Neutrophil (primary cell): Measurements from ENCODE around the gene GRIK3.

Source experiments
- H3K27ac ChIP-seq: fragments of 200-600 bp; sonication (generic); 2 replicates; pipeline ENCODE4 v1.5.1; 2016; ENCODE audit warnings: mild to moderate bottlenecking, moderate library complexity
- H3K27me3 ChIP-seq: fragments of 200-600 bp; sonication (generic); 2 replicates; pipeline ENCODE4 v1.6.0; 2016; ENCODE audit warnings: mild to moderate bottlenecking
- H3K36me3 ChIP-seq: fragments of 200-600 bp; sonication (generic); 2 replicates; pipeline ENCODE4 v1.5.1; 2017
- H3K4me1 ChIP-seq, 2 experiments: fragments of 200-600 bp in 1 of 2; sonication (generic) in 1 of 2; 1 replicate in 1 of 2; 2 replicates in 1 of 2; pipeline versions ENCODE4 v1.5.1 to v1.6.1; 2013 to 2016; ENCODE audit warnings: low read depth in 1 of 2, low read length in 1 of 2, mild to moderate bottlenecking in 1 of 2, moderate library complexity in 1 of 2; ENCODE audit not compliant: control insufficient read depth in 1 of 2, insufficient read depth in 1 of 2
- H3K4me3 ChIP-seq, 2 experiments: fragments of 200-600 bp in 1 of 2; sonication (generic) in 1 of 2; 1 replicate in 1 of 2; 2 replicates in 1 of 2; pipeline ENCODE4 v1.5.1; 2013 to 2016; ENCODE audit warnings: low read depth in 1 of 2, low read length in 1 of 2, mild to moderate bottlenecking in 1 of 2, moderate library complexity in 1 of 2
- H3K9me3 ChIP-seq: fragments of 200-600 bp; sonication (generic); 2 replicates; pipeline ENCODE4 v1.5.1; 2016
- TF ChIP-seq, protein P1 (sequence below): fragments of 200-600 bp; sonication (generic); IDR thresholded peaks from 2 replicates; pipeline ENCODE4 v1.5.1; 2016; ENCODE audit warnings: antibody characterized with exemption

The GRIK3 gene

DNA sequence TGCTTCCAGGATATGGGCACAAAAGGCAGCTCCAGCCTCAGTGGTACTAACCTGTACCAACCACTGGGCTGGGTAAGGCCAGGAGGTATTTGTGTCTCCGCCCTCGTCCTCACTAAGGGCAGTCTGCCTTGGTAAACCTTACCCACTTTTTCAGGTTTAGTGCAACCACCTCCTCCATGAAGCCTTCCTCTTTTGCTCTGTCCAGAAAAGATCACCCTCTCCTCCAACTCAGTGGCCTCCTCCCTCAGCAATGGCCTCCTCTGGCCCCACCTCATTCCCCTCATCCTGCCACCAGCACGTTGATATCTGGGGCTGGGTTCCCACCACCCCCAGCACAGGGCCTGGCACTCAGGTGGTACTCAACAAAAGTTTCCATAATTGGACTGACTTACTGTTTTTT, 161.5 kb downstream of the GRIK3 start:
- H3K27ac ChIP-seq: no peak overlapping the region
- H3K4me1 ChIP-seq: no peaks in the 10 kb centered on the region
- H3K4me3 ChIP-seq: no peak overlapping the region
- TF ChIP-seq, protein P1, sequence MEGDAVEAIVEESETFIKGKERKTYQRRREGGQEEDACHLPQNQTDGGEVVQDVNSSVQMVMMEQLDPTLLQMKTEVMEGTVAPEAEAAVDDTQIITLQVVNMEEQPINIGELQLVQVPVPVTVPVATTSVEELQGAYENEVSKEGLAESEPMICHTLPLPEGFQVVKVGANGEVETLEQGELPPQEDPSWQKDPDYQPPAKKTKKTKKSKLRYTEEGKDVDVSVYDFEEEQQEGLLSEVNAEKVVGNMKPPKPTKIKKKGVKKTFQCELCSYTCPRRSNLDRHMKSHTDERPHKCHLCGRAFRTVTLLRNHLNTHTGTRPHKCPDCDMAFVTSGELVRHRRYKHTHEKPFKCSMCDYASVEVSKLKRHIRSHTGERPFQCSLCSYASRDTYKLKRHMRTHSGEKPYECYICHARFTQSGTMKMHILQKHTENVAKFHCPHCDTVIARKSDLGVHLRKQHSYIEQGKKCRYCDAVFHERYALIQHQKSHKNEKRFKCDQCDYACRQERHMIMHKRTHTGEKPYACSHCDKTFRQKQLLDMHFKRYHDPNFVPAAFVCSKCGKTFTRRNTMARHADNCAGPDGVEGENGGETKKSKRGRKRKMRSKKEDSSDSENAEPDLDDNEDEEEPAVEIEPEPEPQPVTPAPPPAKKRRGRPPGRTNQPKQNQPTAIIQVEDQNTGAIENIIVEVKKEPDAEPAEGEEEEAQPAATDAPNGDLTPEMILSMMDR: no peak
- peaks cover 13% of the 10 kb centered on the region for H3K27me3 ChIP-seq
- H3K9me3 ChIP-seq: no peaks in the 10 kb centered on the region
- H3K36me3 ChIP-seq: no peaks in the 10 kb centered on the region

DNA sequence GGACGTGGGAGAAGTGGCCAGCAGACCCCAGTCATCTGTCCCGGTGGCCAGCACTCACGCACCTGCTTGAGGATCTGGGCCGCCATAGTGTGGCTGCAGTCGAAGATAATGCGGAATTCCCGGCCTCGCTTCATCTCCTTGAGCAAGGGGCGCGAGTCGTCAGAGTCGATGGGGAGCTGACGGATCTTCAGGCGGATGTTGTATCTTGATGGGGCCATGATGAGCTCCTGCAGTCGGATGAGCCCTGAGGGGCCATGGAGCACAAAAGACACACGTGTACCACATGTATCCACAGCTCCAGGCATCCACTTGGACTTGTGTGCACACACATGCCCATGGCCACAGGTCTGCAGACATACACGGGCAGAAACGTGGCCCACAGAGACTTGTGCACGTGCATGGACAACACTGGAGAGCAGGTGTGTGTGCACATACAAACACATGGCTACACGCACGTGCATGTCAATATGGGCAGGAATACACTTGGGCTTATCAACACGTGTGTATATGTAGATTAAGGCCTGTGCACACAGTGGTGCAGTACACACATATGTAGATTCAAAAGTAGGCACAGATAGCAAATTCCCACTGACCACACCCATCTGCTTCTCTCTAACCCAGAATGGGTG, 162.1 kb downstream of the GRIK3 start:
- no peaks in the 10 kb centered on the region for H3K4me1 ChIP-seq
- H3K27ac ChIP-seq: no peak overlapping the region
- H3K36me3 ChIP-seq: no peaks in the 10 kb centered on the region
- H3K27me3 ChIP-seq: peaks cover 6% of the 10 kb centered on the region
- TF ChIP-seq, protein P1: no peak
- no peaks in the 10 kb centered on the region for H3K9me3 ChIP-seq
- no peak overlapping the region for H3K4me3 ChIP-seq

DNA sequence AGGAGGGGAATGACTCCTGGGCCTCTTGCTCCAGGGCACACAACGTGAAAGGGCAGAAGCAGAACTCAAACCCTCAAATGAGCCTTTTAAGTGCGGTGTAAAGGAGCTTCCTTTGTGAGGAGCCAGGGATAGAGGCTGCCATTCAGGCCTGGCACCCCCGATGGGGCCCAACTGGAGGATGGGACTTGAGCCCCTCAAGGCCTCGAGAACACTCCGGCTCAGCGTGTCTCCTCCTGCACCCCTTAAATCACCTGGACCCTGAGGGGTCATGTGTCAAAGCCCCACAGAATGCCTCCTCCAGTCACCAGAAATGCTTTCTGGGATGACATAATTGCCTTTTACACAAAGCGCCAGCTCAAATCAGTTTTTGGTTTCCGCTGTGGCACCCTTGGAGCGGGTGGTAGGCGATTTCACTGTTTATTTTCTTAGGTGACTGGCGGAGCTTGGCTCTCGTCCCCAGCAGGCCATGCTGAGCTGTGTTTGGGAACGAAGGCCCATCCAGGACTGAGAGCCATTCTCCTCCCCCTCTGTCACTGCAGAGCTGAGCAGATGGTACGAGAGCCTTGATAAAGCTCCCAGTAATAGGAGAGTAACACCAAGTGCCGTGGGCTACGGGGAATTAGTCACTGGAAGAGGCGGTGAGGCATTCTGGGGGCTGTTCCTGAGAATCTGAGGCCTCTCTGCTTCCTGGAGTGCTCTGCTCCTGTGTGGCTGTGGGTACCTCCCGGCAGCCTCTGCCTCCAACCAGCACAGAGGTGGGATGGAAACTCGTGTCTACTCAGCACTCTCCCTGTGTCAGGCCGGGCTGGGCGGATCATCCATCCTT, 163.0 kb downstream of the GRIK3 start:
- no peak overlapping the region for H3K27ac ChIP-seq
- TF ChIP-seq, protein P1: no peak
- no peaks in the 10 kb centered on the region for H3K9me3 ChIP-seq

DNA sequence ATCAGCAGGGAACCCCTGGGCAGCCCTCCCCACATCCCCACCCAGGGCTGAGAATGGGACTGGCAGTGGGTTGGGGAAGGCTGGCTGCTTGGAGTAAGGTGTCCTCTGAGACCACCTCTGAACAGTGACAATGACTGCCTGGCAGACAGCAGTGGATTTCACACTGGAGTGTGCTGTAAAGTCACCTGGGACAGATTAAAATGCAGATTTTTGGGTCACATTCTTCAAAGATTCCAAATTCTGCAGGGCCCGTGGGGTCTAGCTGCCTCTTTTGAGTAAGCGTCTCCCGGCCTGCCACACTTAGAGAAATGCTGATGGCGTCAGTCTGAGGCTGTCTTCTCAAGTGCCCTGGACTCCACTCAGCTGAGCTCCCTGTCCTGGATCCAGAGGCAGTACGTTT, 164.5 kb downstream of the GRIK3 start:
- no peaks in the 10 kb centered on the region for H3K9me3 ChIP-seq

More for the DNA sequence above, 163.0 kb downstream of the GRIK3 start:
- H3K4me3 ChIP-seq: no peak overlapping the region
- no peaks in the 10 kb centered on the region for H3K27me3 ChIP-seq
- H3K36me3 ChIP-seq: no peaks in the 10 kb centered on the region
- H3K4me1 ChIP-seq: no peaks in the 10 kb centered on the region

DNA sequence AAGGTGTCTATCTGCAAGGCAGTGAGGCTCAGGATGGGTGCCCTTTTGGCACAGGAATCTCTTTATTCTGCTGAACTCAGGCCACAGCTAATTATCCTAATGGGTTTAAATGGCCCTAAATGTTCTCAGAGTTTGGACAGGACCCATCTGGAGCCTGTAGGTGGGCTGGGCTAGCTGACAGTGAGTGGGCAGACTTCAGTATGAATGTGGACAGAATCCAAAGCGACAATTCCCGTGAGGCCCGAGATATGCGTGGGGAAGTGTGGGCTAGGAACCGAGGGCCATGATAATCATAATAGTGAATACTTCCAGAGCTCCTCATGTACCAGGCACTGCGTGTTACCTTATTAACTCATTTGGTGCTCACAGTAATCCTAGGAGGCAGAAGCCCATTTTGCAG, 165.3 kb downstream of the GRIK3 start:
- TF ChIP-seq, protein P1: no peak
- no peaks in the 10 kb centered on the region for H3K36me3 ChIP-seq
- no peak overlapping the region for H3K27ac ChIP-seq
- peaks cover under 1% of the 10 kb centered on the region for H3K27me3 ChIP-seq
- no peak overlapping the region for H3K4me3 ChIP-seq
- H3K9me3 ChIP-seq: no peaks in the 10 kb centered on the region
- no peaks in the 10 kb centered on the region for H3K4me1 ChIP-seq

More for the DNA sequence above, 164.5 kb downstream of the GRIK3 start:
- Histone ChIP-seq H3K4me3 (no peak overlapping the region), H3K27ac (no peak overlapping the region), H3K4me1 (no peaks in the 10 kb centered on the region), H3K36me3 (no peaks in the 10 kb centered on the region), H3K27me3 (no peaks in the 10 kb centered on the region)
- TF ChIP-seq, protein P1: no peak
